ENCODE results near the gene TOPAZ1.

The TOPAZ1 gene

DNA sequence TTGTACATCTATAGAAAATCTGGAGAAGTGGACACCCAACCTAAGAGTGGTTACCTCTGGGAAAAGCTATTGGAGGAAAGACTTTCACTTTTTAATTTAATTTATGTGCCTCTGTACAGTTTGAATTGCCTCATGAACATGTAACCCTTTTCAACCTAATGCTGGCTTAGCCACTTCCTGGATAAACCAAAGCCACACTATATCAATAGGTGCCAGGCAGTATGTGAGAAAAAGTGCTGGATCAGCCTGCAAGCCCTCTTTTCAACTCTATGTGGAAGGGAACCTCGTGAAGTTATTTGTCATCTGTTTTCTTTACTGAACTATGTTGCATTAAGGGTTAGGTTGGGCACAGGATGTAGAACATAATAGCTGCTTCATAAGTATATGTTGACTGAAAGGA is 9.3 kb upstream of the TOPAZ1 start:
- DNase-seq (ENCODE audit: extremely low read depth, low read depth), result no peak
- TF ChIP-seq CTCF (IDR thresholded peaks at IDR 0.05; ENCODE audit: low read depth, low read length), result no peak

- no peak for TF ChIP-seq CTCF (IDR thresholded peaks at IDR 0.05; ENCODE audit: low read depth, low read length)
- no peak for DNase-seq (ENCODE audit: extremely low read depth, low read depth)
Observed at GRCh38 chr3:44234648-44235268, 6.9 kb upstream of the TOPAZ1 start.

DNA sequence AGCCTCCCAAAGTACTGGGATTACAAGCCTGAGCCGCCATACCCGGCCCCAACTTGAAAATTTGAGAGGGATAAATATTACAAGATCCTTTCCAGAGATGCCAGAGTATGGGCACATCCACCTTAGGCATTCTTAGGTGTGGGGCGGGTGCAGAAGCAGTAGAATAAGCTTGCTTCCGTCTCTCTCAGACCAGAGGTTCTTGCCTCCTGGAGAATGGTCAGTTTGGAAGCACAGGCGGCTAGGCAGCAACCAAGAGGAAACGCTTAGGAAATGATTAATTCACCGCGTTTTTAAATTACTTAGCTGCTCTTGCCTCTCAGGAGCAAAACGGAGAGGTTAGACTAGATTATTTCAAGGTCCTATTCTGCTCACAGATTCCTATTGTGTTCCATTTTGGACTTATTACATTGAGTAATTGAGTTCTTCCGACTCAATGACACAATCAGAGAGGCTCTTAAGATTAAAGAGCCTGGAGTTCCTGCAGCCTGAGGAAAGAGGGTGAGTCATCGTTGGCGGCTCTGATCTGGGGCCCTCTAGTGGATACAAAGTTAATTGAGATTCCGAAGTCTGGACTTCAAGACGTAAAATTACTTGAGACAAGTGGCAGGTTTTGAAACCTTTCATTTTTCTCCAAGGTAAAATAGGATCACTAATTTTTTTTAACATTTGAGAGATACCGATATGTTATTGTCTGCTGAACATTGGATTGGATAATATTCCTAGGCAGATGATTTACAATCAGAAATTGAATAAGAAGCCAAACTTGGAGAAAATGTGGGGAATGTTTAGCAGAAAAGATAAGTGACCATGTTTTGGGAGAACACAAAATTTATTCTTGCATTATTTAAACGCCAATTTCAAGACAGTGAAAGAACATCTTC is 5.8 kb upstream of the TOPAZ1 start:
- TF ChIP-seq CTCF (IDR thresholded peaks at IDR 0.05; ENCODE audit: low read depth, low read length), result peak; percentile 73

DNA sequence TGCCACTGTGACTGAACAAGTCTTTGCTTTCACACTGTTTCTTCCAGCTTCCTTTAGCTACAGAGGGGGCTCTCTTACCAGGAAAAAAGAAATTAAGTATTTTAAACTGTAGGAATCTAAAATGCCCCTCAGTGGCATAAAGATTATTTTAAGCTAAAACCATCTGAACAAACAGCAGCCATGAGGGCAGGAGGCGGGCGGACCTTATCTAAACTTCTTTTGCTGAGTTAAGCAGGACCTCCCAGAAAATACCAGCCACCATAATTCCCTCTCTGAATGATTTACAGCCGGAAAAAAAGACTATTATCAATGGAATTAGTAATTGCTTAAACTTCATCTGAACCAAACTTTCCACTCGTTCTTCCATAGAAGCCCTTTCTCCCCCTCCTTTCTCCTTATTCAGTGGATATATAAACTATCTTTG is 5.2 kb upstream of the TOPAZ1 start:
- no peak for TF ChIP-seq CTCF (IDR thresholded peaks at IDR 0.05; ENCODE audit: low read depth, low read length)
- DNase-seq (ENCODE audit: extremely low read depth, low read depth), result no peak

More for the DNA sequence above, 5.8 kb upstream of the TOPAZ1 start:
- peak; percentile 57 for DNase-seq (ENCODE audit: extremely low read depth, low read depth)

GRCh38 chr3:44237161-44237560 is 4.5 kb upstream of the TOPAZ1 start:
- DNase-seq (ENCODE audit: extremely low read depth, low read depth), result no peak
- no peak for TF ChIP-seq CTCF (IDR thresholded peaks at IDR 0.05; ENCODE audit: low read depth, low read length)

GRCh38 chr3:44237665-44238064 is 4.0 kb upstream of the TOPAZ1 start:
- no peak for TF ChIP-seq CTCF (IDR thresholded peaks at IDR 0.05; ENCODE audit: low read depth, low read length)

GRCh38 chr3:44238889-44239288 is 2.8 kb upstream of the TOPAZ1 start:
- DNase-seq (ENCODE audit: extremely low read depth, low read depth), result no peak
- TF ChIP-seq CTCF (IDR thresholded peaks at IDR 0.05; ENCODE audit: low read depth, low read length), result no peak

More at GRCh38 chr3:44237665-44238064, 4.0 kb upstream of the TOPAZ1 start:
- DNase-seq (ENCODE audit: extremely low read depth, low read depth), result no peak

Data from AG09319 (cell line).